Measurements from ENCODE around the gene SH3PXD2A.
"Not testable (repeated sequence)": the region's sequence is repeated elsewhere in the genome, so short reads cannot be mapped to it uniquely, and the experiment has no call there.

SH3PXD2A gene

DNA sequence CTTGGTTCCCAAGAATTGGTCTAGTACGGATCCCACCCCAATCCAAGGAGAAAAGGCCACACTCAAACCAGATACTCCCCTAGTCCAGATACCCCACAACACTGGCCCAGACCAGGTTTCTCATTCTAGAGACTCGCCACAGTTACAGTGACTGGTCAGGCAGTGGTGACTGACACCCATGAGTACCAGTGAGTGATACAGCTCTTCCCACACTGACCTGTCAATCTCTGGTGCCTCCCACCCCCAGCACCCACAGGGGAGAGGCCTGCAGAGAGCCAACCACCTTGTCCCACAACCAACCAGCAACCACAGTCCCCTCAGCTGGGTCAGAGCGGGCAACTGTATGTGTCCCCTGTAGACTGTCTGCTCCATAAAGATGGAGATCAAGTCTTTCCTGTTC, 209.1 kb downstream of the SH3PXD2A start:
- DNase-seq (ENCODE audit: low read depth in 2 of 2): no peak

- DNase-seq (ENCODE audit: low read depth in 2 of 2): no peak
These were observed 210.0 kb downstream of the SH3PXD2A start for GRCh38 chr10:103645141-103646054.

- DNase-seq (ENCODE audit: low read depth in 2 of 2): no peak
These were observed 212.0 kb downstream of the SH3PXD2A start for GRCh38 chr10:103643381-103643780.

GRCh38 chr10:103641326-103641725, 214.1 kb downstream of the SH3PXD2A start:
- no peak for DNase-seq (ENCODE audit: low read depth in 2 of 2)

GRCh38 chr10:103640436-103641181, 214.8 kb downstream of the SH3PXD2A start:
- no peak for DNase-seq (ENCODE audit: low read depth in 2 of 2)

- no peak for DNase-seq (ENCODE audit: low read depth in 2 of 2)
These were observed 216.4 kb downstream of the SH3PXD2A start for GRCh38 chr10:103638948-103639347.

DNA sequence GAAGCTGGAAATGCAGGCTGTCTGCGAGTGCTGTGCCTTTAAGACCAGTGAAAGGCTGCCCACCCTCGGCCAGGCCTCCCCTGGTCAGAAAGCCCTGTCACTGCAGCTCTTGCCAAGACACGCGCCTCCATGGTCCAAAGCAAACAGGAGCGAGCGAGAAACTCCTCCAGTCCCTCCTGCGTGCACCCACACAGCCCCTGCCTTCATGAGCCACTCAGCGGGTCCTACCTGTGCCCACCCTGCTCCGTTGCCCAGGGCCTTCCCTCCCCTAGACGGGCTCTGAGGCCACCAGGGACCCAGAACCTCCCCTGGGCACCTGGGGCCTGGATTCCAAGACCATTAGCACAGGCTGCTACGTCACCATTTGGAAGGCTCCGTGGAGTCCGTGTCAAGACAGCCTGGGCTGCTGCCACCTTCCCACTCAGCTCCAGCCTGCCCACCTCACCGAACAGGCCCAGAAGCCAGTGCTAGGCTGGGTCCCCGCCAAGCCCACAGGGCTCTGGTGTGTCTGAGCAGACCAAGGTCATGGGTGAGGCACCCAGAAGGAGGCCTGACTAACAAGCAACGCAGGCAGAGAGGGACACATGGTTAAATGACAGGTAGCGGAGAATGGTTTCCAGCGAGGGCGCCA, 217.3 kb downstream of the SH3PXD2A start:
- DNase-seq (ENCODE audit: low read depth in 2 of 2): no peak

DNA sequence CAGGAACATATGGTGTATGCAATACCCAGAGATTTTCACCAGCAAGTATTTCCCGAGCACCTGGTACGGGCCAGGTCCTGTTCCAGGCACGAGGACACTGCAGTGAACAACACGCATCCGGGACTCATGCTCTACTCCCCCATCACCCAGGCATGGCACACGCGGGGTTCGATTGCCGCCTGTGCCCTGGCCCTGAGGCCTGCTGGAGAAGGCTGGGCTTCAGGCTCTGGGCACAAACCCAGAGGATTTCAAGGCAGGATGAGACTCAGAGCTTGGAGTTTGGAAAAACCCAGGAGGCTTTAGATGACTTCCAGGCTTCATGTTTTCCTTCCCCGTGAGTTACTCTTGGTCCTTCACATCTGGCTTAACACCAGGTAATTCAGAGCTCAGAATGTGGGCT, 218.4 kb downstream of the SH3PXD2A start:
- no peak for DNase-seq (ENCODE audit: low read depth in 2 of 2)

GRCh38 chr10:103636492-103636891, 218.9 kb downstream of the SH3PXD2A start:
- no peak for DNase-seq (ENCODE audit: low read depth in 2 of 2)

- DNase-seq (ENCODE audit: low read depth in 2 of 2): no peak
These were observed 219.8 kb downstream of the SH3PXD2A start for GRCh38 chr10:103635580-103635979.

GRCh38 chr10:103633846-103634245, 221.5 kb downstream of the SH3PXD2A start:
- DNase-seq (ENCODE audit: low read depth in 2 of 2): no peak

- not testable (repeated sequence) for DNase-seq (ENCODE audit: low read depth in 2 of 2)
These were observed 222.5 kb downstream of the SH3PXD2A start for GRCh38 chr10:103632871-103633270.

DNA sequence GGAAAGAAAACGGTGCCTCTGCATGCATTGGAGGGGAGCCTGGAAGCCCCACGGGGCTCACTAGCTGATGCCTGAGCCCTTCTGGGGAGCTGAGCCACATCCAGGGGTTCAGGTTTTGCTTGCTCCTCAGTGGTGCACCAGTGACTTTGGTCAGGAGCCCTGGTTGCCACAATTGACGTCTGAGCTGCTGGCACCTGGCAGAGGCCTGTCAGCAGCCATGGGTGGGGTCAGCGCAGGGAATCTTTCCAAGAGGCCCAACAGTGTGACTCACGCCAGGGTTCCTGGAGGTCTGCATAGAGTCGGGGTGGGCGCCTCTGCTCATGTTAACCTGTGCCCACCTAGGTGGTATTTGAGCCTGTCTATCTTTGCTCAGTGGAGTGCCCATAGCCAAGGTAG, 223.1 kb downstream of the SH3PXD2A start:
- DNase-seq (ENCODE audit: low read depth in 2 of 2): no peak

DNA sequence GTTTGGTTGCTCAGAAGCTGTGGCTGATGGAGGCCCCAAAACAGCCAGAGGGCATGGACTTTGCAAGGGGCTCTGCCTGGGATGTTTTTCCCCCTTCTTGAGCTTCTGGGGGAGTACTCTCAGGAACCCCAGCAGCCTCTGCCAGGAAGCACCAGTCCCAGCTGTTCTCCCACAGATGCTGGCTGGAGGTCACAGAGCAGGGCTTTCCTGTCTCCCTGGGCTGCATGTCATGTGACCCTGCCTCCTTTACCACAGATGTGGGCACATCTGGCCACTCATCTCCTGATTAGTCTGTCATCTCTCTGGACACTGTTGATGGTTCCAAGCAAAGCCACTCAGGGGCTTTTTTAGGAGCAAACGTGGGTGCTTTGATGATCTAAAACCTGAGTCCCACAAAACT, 225.2 kb downstream of the SH3PXD2A start:
- DNase-seq (ENCODE audit: low read depth in 2 of 2): no peak

DNA sequence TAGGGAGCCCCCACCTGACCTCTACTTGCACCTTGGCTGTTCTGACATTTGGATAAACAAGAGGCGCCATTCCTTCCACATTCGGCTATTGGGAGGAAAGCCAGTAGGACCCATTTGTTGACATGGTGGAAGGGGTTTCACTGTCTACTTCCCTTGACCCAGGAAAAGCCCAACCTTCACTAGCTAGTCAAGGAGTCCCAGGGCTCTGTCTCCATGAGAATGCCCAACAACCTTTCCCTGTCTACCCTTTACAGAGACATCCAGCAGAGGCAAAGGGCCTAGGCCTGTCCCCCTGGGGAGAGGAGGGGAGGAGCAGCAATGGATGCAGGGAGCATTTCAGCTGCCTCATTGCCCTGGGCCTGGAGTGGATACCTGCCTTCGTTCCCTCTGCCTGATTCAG, 225.8 kb downstream of the SH3PXD2A start:
- no peak for DNase-seq (ENCODE audit: low read depth in 2 of 2)

GRCh38 chr10:103627893-103628292, 227.5 kb downstream of the SH3PXD2A start:
- no peak for DNase-seq (ENCODE audit: low read depth in 2 of 2)

DNA sequence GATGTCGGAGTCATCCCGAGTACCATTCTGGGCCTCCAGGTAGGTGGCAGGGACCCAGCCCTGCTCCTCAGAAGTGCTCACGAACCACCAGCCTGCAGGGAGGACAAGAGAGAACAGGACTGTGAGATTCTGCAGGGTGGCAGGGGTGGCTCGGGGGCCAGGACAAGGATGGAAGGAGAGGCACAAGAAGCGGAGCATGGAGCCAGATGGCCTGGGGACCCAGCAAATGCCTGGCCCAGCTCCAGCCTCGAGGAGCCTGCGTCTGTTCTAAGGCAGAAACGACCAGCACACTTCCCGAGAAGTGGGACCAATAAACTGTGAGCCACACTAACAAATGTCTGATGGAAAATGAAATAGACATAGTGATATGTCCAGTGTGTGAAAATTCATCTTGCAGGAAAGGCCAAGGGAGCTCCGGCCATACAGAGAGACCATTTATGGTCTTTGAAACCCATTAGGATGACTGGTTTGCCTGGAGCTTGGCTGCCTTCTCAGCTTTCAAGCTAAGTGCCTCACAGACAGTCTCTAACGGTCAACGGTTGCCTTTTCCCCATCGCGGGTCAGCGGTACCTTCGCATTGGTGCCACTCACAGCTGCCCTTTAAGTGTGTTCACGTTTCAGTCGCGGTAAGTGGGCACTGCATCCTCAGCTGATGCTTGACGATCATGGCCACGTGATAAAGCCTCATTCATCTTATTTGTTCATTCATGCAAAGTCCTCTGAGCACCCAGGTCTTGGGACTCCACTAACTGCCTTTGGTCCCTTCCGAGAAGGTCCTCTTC, 228.1 kb downstream of the SH3PXD2A start:
- no peak for DNase-seq (ENCODE audit: low read depth in 2 of 2)

- no peak for DNase-seq (ENCODE audit: low read depth in 2 of 2)
These were observed 229.2 kb downstream of the SH3PXD2A start for GRCh38 chr10:103626178-103626577.

DNA sequence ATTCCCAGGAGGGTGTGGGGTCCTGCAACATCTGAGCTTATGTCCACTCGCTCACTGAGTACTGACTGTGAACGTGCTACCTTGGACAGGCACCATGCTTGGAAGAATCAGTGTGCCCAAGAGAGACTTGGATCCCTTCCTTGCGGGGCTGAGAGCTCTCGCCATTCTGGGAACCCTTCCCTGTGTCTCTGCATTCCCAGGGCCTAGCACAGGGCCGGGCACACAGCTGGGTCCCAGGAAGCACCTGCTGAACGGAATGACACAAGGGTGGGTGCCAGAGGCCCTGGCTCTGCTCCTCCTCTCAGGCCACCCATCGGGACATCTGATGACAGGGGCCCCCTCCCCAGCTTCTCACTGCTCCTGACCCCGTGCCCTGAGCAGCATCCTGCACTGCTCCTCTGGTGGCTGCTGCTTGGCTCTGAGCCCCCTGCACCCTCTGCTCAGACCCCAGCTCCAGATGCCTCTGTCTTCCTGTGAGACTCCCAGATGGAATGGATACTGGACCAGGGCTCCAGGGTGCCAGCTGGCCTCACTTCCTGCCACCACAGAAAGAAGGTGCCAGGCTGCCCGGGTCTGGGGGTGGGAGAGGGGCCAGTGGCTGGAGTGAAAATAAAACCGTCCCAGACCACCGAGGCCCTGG, 232.3 kb downstream of the SH3PXD2A start:
- no peak for DNase-seq (ENCODE audit: low read depth in 2 of 2)

DNA sequence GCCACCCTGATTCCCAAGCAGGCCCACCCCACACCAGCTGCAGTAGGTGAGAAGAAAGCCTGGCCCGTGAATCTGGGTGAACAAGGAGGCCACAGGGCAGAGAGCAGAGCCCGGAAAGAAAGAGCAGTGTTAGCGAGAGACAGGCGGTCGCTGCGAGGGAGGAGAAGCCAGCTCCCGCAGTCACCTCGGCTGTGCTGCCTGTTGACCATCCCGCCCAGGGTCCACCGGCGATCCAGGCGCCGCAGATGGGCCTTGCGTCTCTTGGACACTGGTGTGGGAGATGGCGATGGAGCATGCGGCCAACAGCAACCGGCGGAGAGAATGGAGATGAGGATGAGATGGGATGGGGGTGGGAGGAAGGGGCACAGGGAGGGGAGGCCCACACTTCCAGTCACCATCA, 233.1 kb downstream of the SH3PXD2A start:
- no peak for DNase-seq (ENCODE audit: low read depth in 2 of 2)

DNA sequence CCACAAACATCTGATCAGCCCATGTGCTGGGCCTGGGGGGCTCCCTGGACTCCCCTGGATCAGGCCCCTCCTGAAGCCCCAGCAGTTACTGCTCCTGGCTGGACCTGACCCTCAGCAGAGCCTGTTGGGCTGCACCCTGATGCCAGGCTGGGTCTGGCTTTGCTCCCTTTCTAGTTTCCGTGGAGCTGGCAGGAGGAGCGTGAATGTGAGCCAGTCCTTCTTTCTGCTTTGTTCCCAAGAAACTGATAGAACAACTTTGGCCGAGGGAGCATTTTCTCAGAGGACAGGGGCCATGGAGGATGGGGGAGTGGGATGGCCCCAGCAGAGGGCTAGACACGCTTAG, 233.6 kb downstream of the SH3PXD2A start:
- no peak for DNase-seq (ENCODE audit: low read depth in 2 of 2)
